ENCODE results near the gene APOA1. TPM values are rescaled to one million over a fixed set of nuclear protein-coding genes. Genes with fewer than 3 reads are reported as not detected.

Gene APOA1
- polyA plus RNA-seq (2013): 2.0 and 2.3 TPM in 2 replicates

GRCh38 chr11:116837231-116838091 lies at the start of gene APOA1:
APOA1 (minus strand) TSS chr11:116837622; CDS start chr11:116837387, 235 bp downstream.
- H2BK12ac ChIP-seq (ENCODE audit: low read length): no peak within 1 kb of the TSS
- H3K4me3 ChIP-seq (ENCODE audit: low read depth, low read length): no peak within 1 kb of the TSS
- H3K27ac ChIP-seq (ENCODE audit: low read depth, low read length): no peak within 1 kb of the TSS
- no peak within 1 kb of the TSS for H3K23ac ChIP-seq (ENCODE audit: low read length)
- no peak within 1 kb of the TSS for H3K9ac ChIP-seq (ENCODE audit: low read length)
- peak within 1 kb of the TSS; percentile 11 for H4K8ac ChIP-seq (ENCODE audit: low read depth, low read length)
- no peak within 1 kb of the TSS for H4K12ac ChIP-seq (ENCODE audit: low read depth, low read length)
- no peak within 1 kb of the TSS for H2AFZ ChIP-seq (ENCODE audit: insufficient read depth, low read length, poor library complexity)
- H3K4me2 ChIP-seq (ENCODE audit: low read length): no peak within 1 kb of the TSS
- no peak within 1 kb of the TSS for H2BK120ac ChIP-seq (ENCODE audit: insufficient read depth, low read length, poor library complexity)
- H3K79me1 ChIP-seq (ENCODE audit: low read length): no peaks in the 10 kb centered on the region
- no peak within 1 kb of the TSS for H3K14ac ChIP-seq (ENCODE audit: low read length)
- H3K9me3 ChIP-seq (ENCODE audit: insufficient read depth, low read depth, low read length): no peaks in the 10 kb centered on the region
- no peaks in the 10 kb centered on the region for H3K36me3 ChIP-seq (ENCODE audit: control insufficient read depth in 1 of 2, insufficient read depth in 2 of 2, low read length in 2 of 2)
- H3K79me2 ChIP-seq (ENCODE audit: control insufficient read depth, insufficient read depth, low read length, poor library complexity): no peaks in the 10 kb centered on the region
- peaks cover 10 to 12% of the 10 kb centered on the region in 2 experiments for H3K4me1 ChIP-seq (ENCODE audit: control insufficient read depth in 1 of 2, insufficient read depth in 2 of 2, low read length in 2 of 2)
- no peak within 1 kb of the TSS for H2AK5ac ChIP-seq (ENCODE audit: low read length)
- no peak for DNase-seq
- H3K4ac ChIP-seq (ENCODE audit: low read depth, low read length): no peak within 1 kb of the TSS
- no CpG with 5 or more reads among the region's 19 CpGs for WGBS (ENCODE audit: extremely low coverage, insufficient coverage, insufficient read length)
- no peak within 1 kb of the TSS for H2BK5ac ChIP-seq (ENCODE audit: low read depth, low read length, poor library complexity)
- no peaks in the 10 kb centered on the region for H3K27me3 ChIP-seq (ENCODE audit: insufficient read depth, low read length)
- H3K18ac ChIP-seq (ENCODE audit: low read length): no peak within 1 kb of the TSS
- peak within 1 kb of the TSS; percentile 31 for H4K91ac ChIP-seq (ENCODE audit: low read depth, low read length)

GRCh38 chr11:116885951-116886655 lies 48.7 kb upstream of the APOA1 start:
- Histone ChIP-seq H3K14ac (ENCODE audit: low read length) (no peak overlapping the region), H2BK120ac (ENCODE audit: insufficient read depth, low read length, poor library complexity) (no peak overlapping the region), H4K8ac (ENCODE audit: low read depth, low read length) (no peak overlapping the region), H4K91ac (ENCODE audit: low read depth, low read length) (no peak overlapping the region), H3K4me3 (ENCODE audit: low read depth, low read length) (no peak overlapping the region), H4K12ac (ENCODE audit: low read depth, low read length) (no peak overlapping the region), H2AFZ (ENCODE audit: insufficient read depth, low read length, poor library complexity) (no peak overlapping the region), H3K9ac (ENCODE audit: low read length) (no peak overlapping the region), H3K9me3 (ENCODE audit: insufficient read depth, low read depth, low read length) (no peaks in the 10 kb centered on the region), H2BK12ac (ENCODE audit: low read length) (no peak overlapping the region), H3K79me1 (ENCODE audit: low read length) (no peaks in the 10 kb centered on the region), H3K18ac (ENCODE audit: low read length) (no peak overlapping the region), H3K27ac (ENCODE audit: low read depth, low read length) (no peak overlapping the region), H3K4me2 (ENCODE audit: low read length) (no peak overlapping the region), H2AK5ac (ENCODE audit: low read length) (no peak overlapping the region), H3K79me2 (ENCODE audit: control insufficient read depth, insufficient read depth, low read length, poor library complexity) (no peaks in the 10 kb centered on the region), H3K36me3 (ENCODE audit: control insufficient read depth in 1 of 2, insufficient read depth in 2 of 2, low read length in 2 of 2) (peaks cover 0 to 2% of the 10 kb centered on the region in 2 experiments), H3K23ac (ENCODE audit: low read length) (no peak overlapping the region), H2BK5ac (ENCODE audit: low read depth, low read length, poor library complexity) (no peak overlapping the region), H3K27me3 (ENCODE audit: insufficient read depth, low read length) (no peaks in the 10 kb centered on the region), H3K4ac (ENCODE audit: low read depth, low read length) (no peak overlapping the region), H3K4me1 (ENCODE audit: control insufficient read depth in 1 of 2, insufficient read depth in 2 of 2, low read length in 2 of 2) (no peaks in the 10 kb centered on the region)
- no peak for DNase-seq
- no CpG with 5 or more reads among the region's 5 CpGs for WGBS (ENCODE audit: extremely low coverage, insufficient coverage, insufficient read length)

- Histone ChIP-seq H3K9ac (ENCODE audit: low read length) (no peak overlapping the region), H3K4me2 (ENCODE audit: low read length) (no peak overlapping the region), H3K27me3 (ENCODE audit: insufficient read depth, low read length) (no peaks in the 10 kb centered on the region), H2BK5ac (ENCODE audit: low read depth, low read length, poor library complexity) (no peak overlapping the region), H3K14ac (ENCODE audit: low read length) (no peak overlapping the region), H3K9me3 (ENCODE audit: insufficient read depth, low read depth, low read length) (no peaks in the 10 kb centered on the region), H3K79me1 (ENCODE audit: low read length) (no peaks in the 10 kb centered on the region), H2AK5ac (ENCODE audit: low read length) (no peak overlapping the region), H4K8ac (ENCODE audit: low read depth, low read length) (no peak overlapping the region), H4K91ac (ENCODE audit: low read depth, low read length) (no peak overlapping the region), H2BK12ac (ENCODE audit: low read length) (no peak overlapping the region), H4K12ac (ENCODE audit: low read depth, low read length) (no peak overlapping the region), H3K79me2 (ENCODE audit: control insufficient read depth, insufficient read depth, low read length, poor library complexity) (no peaks in the 10 kb centered on the region), H3K36me3 (ENCODE audit: control insufficient read depth in 1 of 2, insufficient read depth in 2 of 2, low read length in 2 of 2) (peaks cover 0 to 2% of the 10 kb centered on the region in 2 experiments), H3K4ac (ENCODE audit: low read depth, low read length) (no peak overlapping the region), H3K4me1 (ENCODE audit: control insufficient read depth in 1 of 2, insufficient read depth in 2 of 2, low read length in 2 of 2) (peaks cover 0 to 2% of the 10 kb centered on the region in 2 experiments), H3K4me3 (ENCODE audit: low read depth, low read length) (no peak overlapping the region), H3K23ac (ENCODE audit: low read length) (no peak overlapping the region), H2AFZ (ENCODE audit: insufficient read depth, low read length, poor library complexity) (no peak overlapping the region), H2BK120ac (ENCODE audit: insufficient read depth, low read length, poor library complexity) (no peak overlapping the region), H3K27ac (ENCODE audit: low read depth, low read length) (no peak overlapping the region), H3K18ac (ENCODE audit: low read length) (no peak overlapping the region)
- DNase-seq: no peak
These were observed 45.0 kb upstream of the APOA1 start for GRCh38 chr11:116882386-116882785.

GRCh38 chr11:116881143-116881542 lies 43.7 kb upstream of the APOA1 start:
- H4K8ac ChIP-seq (ENCODE audit: low read depth, low read length): no peak overlapping the region
- H3K4me1 ChIP-seq (ENCODE audit: control insufficient read depth in 1 of 2, insufficient read depth in 2 of 2, low read length in 2 of 2): peaks cover 7 to 8% of the 10 kb centered on the region in 2 experiments
- H3K79me1 ChIP-seq (ENCODE audit: low read length): no peaks in the 10 kb centered on the region
- H3K27ac ChIP-seq (ENCODE audit: low read depth, low read length): no peak overlapping the region
- H2BK5ac ChIP-seq (ENCODE audit: low read depth, low read length, poor library complexity): no peak overlapping the region
- DNase-seq: no peak
- no peaks in the 10 kb centered on the region for H3K79me2 ChIP-seq (ENCODE audit: control insufficient read depth, insufficient read depth, low read length, poor library complexity)
- no peaks in the 10 kb centered on the region for H3K9me3 ChIP-seq (ENCODE audit: insufficient read depth, low read depth, low read length)
- no peak overlapping the region for H3K4ac ChIP-seq (ENCODE audit: low read depth, low read length)
- no peak overlapping the region for H2AK5ac ChIP-seq (ENCODE audit: low read length)
- H2BK12ac ChIP-seq (ENCODE audit: low read length): no peak overlapping the region
- H4K91ac ChIP-seq (ENCODE audit: low read depth, low read length): no peak overlapping the region
- no peak overlapping the region for H2BK120ac ChIP-seq (ENCODE audit: insufficient read depth, low read length, poor library complexity)
- no peak overlapping the region for H3K4me2 ChIP-seq (ENCODE audit: low read length)
- H4K12ac ChIP-seq (ENCODE audit: low read depth, low read length): no peak overlapping the region
- no peak overlapping the region for H2AFZ ChIP-seq (ENCODE audit: insufficient read depth, low read length, poor library complexity)
- H3K27me3 ChIP-seq (ENCODE audit: insufficient read depth, low read length): no peaks in the 10 kb centered on the region
- H3K36me3 ChIP-seq (ENCODE audit: control insufficient read depth in 1 of 2, insufficient read depth in 2 of 2, low read length in 2 of 2): peaks cover 0 to 2% of the 10 kb centered on the region in 2 experiments
- no peak overlapping the region for H3K23ac ChIP-seq (ENCODE audit: low read length)
- H3K14ac ChIP-seq (ENCODE audit: low read length): no peak overlapping the region
- H3K9ac ChIP-seq (ENCODE audit: low read length): no peak overlapping the region
- H3K18ac ChIP-seq (ENCODE audit: low read length): no peak overlapping the region
- no peak overlapping the region for H3K4me3 ChIP-seq (ENCODE audit: low read depth, low read length)
- no CpG with 5 or more reads among the region's 6 CpGs for WGBS (ENCODE audit: extremely low coverage, insufficient coverage, insufficient read length)
